HG03521 (cell line): ENCODE data around the gene TMEM121.

Experiments
- ATAC-seq: cut with Tn5 transposase; IDR thresholded peaks from one replicate; pipeline ENCODE4 v1.9.1; 2021; ENCODE audit warnings: mild to moderate bottlenecking, moderate library complexity; ENCODE audit not compliant: unreplicated experiment

The TMEM121 gene

GRCh38 chr14:105486974-105487448 is 39.4 kb upstream of the TMEM121 start:
- ATAC-seq: no peak

GRCh38 chr14:105487449-105487985 is 38.9 kb upstream of the TMEM121 start:
- no peak for ATAC-seq

- no peak for ATAC-seq
Measured at GRCh38 chr14:105487986-105488777, 38.2 kb upstream of the TMEM121 start.

GRCh38 chr14:105488781-105489541 is 37.4 kb upstream of the TMEM121 start:
- no peak for ATAC-seq

GRCh38 chr14:105489542-105490266 is 36.7 kb upstream of the TMEM121 start:
- no peak for ATAC-seq

DNA sequence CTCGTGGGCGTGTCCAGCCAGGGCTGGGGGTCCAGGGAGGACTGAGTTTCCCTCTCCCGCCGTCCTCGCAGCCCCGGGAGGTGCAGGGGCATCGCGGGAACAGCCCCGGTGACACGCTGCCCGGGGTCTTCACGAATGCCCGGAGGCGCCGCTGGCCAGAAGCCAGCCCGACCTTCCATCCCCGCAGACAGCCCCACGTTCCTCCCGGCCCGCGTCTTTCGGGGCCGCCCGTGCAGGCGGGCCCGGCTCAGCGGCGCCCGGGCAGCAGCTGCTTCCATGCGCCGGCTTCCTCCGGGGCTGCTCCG is 36.2 kb upstream of the TMEM121 start:
- no peak for ATAC-seq

DNA sequence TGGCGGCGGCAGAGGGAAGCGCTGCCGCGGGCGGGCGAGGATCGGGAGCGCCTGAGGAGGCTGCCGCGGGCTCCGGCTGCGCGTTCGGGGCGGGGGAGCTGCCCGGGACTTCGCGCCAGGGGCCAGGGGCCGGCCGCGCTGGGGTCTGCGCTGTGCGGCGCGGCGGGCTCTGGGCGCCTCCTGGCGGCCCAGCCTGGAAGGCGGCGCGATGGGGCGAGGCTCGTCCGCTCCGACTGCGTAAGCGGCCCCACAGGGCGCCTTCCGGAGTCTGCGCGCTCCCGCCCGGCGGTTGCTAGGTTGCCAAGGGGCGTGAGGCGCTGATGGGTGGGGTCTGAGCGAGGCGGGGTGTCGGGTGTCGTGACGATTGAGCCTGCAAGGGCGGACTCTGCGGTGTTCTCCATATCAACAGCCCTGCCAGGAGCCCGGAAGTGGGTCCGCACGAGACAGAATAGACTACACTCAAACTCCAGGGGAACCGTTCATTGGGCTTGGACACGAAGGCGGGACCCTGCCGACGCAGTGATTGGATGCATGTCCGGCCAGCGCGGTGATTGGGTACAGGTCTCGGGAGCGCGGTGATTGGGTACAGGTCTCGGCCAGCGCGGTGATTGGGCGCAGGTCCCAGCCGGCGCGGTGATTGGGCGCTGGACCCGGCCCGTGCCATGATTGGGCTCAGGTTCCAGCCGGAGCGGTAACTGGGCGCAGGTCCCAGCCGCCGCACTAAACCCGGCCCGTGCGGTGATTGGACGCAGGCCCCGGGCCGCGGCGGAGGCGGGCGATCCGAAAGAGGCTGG is 35.6 kb upstream of the TMEM121 start, which contains the start of gene TEDC1:
TSS of gene TEDC1 (plus strand) at position 675 of the 794 bp plus-strand sequence. CDS start 130 bp downstream, outside the sequence.
- peak; percentile 64 for ATAC-seq

DNA sequence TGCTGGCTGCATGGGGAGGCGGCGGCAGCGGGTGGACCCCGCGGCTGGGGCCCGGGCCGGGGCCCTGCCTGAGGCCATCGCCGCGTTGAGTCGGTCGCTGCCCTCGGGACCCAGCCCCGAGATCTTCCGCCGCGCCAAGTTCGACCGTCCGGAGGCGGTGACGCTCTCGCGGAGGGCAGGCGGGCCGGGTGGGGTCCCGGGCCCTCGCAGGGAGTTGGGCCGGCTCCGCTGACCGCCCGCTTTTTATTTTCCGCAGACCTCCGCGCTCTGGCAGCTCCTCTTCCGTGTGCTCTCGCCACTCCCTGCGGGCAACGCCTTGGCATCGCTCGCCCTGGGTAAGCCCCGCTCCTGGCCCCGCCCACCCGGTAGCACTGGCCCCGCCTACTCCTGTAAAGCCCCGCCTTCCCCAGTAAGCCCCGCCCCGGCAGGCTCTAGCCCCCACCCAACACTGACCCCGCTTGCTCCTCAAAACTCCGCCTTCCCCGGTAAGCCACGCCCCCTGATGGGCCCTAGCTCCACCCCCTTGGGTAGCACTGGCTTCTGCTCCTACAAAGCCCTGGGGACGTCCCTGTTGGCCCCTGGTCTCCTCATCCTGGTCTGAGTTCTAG is 34.9 kb upstream of the TMEM121 start:
- ATAC-seq: no peak

DNA sequence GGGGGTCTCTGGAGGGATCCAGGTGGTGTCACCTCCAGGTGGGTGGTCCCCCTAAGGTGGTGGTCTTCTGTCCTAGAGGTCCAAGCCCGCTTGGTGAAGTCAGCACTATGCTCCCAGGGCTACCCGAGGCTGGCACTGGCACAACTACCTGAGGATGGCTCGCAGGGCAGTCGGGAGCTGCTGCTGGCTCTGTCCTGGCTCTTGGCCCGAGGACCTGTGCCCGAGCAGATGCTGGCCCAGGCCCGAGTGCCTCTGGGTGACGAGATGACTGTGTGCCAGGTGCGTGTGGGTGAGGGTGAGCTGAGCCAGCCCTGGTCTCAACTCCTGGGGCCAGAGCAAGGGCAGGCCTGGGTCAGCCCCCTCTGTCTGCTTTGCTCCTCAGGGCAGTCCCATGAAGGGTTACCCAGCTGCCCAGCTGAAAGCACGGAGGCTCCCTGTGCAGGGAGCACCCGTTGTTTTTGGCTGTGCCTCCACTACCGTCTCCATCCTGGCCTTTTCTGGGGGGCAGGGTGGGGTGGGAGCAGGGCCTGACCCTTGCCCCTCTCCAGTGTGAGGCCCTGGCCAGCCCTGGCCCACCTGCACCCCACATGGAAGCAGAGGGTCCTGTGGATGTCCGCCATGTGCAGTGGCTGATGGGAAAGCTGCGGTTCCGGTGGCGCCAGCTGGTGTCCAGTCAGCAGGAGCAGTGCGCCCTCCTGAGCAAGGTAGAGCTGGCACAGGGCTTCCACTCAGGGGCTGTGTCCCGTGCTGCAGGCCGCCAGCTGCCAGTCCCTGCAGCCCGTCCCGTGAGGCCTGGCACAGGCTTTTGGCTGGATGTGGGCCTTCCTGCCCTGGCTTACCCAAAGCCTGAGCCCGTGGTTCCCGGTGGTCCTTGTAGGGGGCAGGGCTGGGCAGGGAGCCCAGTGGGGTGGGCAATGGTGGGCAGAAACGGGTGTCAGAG is 34.1 kb upstream of the TMEM121 start:
- no peak for ATAC-seq

DNA sequence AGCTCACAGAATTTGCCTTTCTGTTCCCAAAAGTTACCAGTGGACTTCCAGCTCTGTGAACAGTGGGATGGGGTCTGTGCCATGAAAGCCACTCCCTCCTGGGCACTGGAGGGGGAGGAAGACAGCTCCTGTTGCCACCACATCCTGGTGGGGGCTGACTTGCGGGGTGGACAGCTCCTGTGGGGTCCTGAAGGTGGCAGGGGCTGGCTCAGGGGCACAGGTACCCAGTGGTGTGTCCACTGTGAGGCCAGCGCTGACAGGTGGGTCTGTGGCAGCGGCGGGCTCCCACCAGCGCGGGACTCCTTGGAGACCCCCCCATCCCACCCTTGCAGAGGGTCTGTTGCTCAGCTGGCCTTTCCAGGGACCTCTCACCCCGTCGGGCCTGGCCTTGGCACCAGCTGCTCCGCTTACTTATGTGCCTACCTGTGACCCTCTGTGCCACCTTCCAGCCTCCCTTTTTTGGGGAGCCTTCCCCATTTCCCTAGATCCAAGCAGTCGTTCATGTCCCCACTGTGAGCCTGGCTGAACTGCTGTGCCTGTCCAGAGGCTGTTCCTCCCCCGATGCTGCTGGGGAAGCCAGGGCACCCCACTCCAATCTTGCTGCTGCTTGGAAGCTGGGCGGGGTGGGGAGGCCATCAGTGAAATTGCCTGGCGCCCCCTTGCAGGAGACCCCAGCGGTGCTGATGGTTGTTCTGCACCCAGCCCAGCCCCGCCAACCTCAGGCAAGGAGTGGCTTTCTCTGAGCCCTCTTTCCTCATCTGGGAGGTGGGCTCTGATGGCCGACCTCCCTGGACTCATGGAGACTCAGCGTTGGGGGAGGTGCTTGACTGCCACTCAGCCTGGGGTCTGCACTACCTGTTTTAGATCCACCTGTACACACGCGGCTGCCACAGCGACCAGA is 33.2 kb upstream of the TMEM121 start:
- ATAC-seq: no peak

- ATAC-seq: no peak
Measured at GRCh38 chr14:105493921-105494605, 32.3 kb upstream of the TMEM121 start.

GRCh38 chr14:105494606-105494929 is 31.8 kb upstream of the TMEM121 start:
- ATAC-seq: no peak

DNA sequence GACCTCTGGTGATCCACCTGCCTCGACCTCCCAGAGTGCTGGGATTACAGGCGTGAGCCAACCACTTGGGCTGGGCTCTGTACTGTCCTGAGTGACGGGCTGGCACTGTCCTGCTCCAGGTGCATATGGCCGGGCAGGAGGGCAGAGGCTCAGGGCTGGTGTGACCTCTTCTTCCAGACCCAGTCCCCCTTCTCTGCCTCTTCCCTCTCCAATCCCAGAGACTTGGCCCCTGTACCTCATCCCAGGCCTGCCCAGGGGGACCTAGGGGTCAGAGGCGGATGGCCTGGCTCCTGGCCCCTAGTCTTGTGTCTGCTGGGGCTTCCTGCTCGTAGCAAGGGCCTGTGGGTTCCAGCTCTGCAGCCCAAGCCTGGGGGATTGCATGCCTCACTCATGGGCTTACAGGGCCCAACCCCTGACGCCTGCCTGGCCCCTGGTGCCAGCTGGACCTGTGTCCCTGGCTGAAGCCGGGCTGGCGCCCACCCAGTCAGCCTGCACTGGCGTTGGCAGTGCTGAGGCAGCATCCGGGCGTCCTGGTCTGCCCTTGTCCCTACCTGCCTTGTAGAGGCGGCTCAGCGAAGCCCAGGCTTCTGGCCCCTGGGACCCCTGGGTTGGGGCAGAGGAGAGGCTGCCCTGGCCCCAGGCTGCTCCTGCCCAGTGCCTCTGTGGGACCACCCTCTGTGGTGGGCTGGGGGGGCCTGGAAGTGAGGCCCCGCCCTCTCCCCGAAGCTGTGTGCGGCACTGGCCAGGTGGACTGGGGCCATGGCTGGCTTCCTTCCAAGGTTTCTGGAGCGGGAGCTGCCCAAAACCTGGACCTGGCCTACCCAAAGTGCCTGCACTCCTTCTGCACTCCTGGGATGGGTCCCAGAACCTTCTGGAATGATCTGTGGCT is 31.0 kb upstream of the TMEM121 start:
- no peak for ATAC-seq

DNA sequence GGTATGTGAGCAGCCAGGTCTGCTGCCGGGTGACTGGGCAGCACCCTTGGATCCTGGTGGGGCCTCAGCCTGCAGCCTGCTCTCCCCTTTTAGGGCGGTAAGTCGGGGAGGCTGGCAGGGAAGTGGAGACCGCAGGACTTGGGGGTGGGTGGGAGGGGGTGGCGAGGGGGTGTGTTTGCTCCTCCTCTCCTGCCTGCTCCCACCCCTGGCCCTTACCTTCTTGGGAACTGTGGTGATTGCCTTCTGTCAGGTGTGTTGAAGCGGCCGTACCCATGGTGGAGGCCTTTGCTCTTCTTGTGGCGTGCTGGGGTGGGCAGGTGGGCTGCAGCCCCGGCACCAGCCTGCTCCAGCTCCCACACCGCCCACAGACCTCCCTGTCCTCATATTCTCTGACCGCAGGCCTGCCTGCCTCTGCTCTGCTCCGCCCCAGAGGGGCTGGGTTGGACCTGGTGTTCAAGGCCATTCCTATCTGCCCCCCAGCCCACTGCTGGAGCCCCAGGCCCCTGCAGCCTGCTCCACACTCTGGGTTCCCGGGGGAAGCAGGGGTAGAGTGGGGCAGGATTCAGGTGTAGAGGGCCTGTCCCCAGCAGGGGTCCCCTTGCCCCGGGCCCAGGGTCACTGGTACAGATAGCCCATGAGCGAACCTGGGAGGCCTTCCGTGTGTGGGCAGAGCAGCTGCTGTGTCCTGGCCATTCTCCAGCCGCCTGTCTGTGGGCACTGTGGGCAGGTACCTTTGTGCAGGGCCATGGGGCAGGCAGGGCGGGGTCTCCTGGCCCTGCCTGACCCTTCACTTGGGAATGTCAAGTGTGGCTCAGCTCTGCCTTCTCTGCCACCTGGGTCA is 30.2 kb upstream of the TMEM121 start:
- no peak for ATAC-seq

DNA sequence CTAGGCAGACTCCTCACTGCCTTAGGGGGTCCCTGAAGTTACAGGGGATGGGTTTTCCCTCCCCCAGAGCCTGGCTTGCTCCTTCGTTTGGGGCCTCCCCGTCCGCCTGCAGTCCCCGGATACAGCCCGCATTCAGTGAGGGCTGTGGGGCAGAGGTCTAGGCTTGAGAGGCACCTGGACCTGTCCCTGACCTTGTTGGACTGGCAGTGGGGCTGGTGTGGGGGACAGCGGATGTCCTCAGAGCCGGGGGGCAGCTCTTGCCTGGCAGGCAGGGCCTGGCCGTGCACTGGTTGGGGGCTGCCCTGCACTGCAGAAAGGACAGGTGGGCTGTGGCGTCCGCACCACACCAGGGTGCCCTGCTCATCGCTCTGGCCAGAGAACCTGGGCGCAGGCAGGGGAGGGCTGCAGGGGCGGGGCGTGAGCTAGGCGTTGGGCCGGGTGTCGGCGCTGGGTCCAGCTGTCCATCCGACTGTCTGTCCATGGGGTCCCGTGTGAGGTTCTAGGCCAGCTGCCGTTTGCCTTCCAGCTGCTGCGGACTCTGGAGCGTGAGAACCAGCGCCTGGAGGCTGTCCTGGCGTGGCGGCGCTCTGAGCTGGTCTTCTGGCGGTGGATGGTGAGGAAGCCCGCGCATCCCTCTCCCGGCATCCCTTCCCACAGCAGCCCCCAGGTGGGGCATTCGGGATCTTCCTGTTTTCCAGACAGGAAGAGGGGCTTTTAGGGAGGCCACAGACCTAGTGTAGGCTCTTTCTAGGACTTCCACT is 29.4 kb upstream of the TMEM121 start:
- ATAC-seq: no peak
